Measurements from ENCODE around the gene OPALIN.
"Not testable (repeated sequence)": the region's sequence is repeated elsewhere in the genome, so short reads cannot be mapped to it uniquely, and the experiment has no call there.

The OPALIN gene

GRCh38 chr10:96317067-96317833 is 41.6 kb downstream of the OPALIN start:
- H3K4me3 ChIP-seq (ENCODE audit: low read depth, low read length), result no peak overlapping the region
- TF ChIP-seq, protein P1, sequence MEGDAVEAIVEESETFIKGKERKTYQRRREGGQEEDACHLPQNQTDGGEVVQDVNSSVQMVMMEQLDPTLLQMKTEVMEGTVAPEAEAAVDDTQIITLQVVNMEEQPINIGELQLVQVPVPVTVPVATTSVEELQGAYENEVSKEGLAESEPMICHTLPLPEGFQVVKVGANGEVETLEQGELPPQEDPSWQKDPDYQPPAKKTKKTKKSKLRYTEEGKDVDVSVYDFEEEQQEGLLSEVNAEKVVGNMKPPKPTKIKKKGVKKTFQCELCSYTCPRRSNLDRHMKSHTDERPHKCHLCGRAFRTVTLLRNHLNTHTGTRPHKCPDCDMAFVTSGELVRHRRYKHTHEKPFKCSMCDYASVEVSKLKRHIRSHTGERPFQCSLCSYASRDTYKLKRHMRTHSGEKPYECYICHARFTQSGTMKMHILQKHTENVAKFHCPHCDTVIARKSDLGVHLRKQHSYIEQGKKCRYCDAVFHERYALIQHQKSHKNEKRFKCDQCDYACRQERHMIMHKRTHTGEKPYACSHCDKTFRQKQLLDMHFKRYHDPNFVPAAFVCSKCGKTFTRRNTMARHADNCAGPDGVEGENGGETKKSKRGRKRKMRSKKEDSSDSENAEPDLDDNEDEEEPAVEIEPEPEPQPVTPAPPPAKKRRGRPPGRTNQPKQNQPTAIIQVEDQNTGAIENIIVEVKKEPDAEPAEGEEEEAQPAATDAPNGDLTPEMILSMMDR (IDR thresholded peaks at IDR 0.05; ENCODE audit: borderline replicate concordance, insufficient read depth, low read depth, low read length), result no peak

- TF ChIP-seq, protein P1 (IDR thresholded peaks at IDR 0.05; ENCODE audit: borderline replicate concordance, insufficient read depth, low read depth, low read length), result no peak
- no peak overlapping the region for H3K4me3 ChIP-seq (ENCODE audit: low read depth, low read length)
Measured at GRCh38 chr10:96313344-96313743, 45.5 kb downstream of the OPALIN start.

- TF ChIP-seq, protein P1 (IDR thresholded peaks at IDR 0.05; ENCODE audit: borderline replicate concordance, insufficient read depth, low read depth, low read length), result no peak
- no peak overlapping the region for H3K4me3 ChIP-seq (ENCODE audit: low read depth, low read length)
Measured at GRCh38 chr10:96311180-96311715, 47.6 kb downstream of the OPALIN start.

DNA sequence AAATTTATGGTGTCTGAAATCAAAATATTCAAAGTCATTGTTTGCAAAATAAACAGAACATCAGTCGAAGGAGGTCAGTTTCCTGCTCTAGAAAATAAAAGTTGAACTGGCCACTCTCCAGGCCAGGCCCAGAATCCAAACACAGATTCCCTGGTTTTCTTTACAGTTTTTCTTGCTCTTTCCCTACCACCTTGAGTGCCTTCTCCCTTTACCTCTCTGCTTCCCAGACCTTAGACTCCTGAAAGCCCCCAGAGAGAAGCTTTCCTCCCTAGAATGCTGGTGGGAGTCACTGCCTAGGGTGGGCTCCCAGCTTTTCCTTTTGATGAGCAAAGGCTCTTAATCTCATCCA is 48.5 kb downstream of the OPALIN start:
- TF ChIP-seq, protein P1 (IDR thresholded peaks at IDR 0.05; ENCODE audit: borderline replicate concordance, insufficient read depth, low read depth, low read length), result no peak
- no peak overlapping the region for H3K4me3 ChIP-seq (ENCODE audit: low read depth, low read length)

- H3K4me3 ChIP-seq (ENCODE audit: low read depth, low read length), result no peak overlapping the region
- TF ChIP-seq, protein P1 (IDR thresholded peaks at IDR 0.05; ENCODE audit: borderline replicate concordance, insufficient read depth, low read depth, low read length), result no peak
Measured at GRCh38 chr10:96309628-96310320, 49.0 kb downstream of the OPALIN start.

GRCh38 chr10:96308854-96309253 is 49.9 kb downstream of the OPALIN start:
- not testable (repeated sequence) for H3K4me3 ChIP-seq (ENCODE audit: low read depth, low read length)

- TF ChIP-seq, protein P1 (IDR thresholded peaks at IDR 0.05; ENCODE audit: borderline replicate concordance, insufficient read depth, low read depth, low read length), result no peak
- no peak overlapping the region for H3K4me3 ChIP-seq (ENCODE audit: low read depth, low read length)
Measured at GRCh38 chr10:96306516-96306915, 52.3 kb downstream of the OPALIN start.

Data from GM12875 (cell line).